Measurements from ENCODE around the gene PDLIM7.

Gene PDLIM7

DNA sequence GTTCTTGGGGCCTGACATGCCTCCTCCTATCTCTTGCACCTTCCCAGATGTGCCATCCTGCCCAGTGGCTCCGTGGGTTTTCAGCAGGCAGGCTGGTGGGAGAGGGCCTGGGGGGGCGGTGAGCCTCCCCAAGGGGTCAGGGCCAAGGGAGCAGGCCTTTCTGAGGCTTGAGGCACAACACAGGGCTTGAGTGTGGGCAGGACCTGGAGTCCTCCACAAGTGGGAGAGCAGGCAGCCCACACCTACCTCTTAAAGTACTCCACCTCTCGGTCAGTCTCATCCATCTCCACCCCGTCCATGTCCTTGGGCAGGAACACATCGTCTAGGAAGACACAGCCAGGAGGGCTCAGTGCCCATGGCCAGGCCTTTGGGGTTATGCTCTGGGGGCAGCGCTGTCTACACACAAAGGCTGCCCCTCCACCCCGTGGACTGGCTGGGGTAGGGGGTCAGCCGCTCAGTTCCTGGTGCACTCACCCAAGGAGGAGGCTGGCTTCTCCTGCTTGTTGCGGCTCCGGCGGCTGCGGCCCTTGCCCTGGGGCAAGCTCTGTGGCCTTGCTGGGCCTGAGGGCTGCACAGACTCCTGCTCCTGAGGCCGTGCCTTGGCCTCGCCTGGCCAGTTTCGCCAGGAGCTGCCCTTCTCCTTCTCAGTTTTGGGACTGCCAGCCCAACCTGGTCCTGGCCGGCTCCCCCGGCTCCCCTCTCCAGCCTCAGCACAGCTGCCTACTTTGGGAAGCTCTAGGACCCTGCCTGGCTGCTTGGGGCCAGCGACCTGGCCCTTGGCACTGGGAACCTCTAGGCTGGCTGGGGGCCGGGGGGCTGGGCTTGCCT, 26.5 kb upstream of the PDLIM7 start:
- no peak for DNase-seq

DNA sequence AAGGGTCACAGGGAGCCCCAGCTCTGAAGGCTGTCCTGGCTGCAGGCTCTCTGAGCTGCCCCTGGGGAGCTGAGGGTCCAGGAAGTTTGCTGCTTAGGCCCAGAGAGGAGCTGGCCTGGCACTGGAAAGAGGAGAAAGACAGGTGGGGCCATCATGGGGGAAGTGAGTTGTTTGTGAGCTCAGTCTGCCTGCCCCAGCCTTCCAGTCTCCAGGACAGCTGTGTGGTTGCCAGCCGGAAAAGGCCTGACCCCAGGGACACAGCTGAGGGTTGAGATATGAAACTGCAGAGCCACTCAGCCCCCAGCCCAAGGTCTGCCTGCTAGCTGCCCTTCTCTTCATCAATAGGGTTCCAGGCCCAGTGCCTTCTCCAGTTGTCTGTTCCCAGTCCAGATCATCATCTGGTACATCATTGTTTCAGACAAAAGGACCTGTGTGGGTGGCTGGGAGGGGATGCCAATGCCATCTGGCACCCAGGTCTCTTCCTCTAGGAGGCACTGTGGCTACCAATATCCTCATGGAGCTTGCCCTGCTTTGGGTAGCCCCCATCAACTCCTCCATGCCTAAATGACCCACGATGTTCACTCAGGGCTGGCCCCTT, 23.6 kb upstream of the PDLIM7 start:
- DNase-seq: no peak

DNA sequence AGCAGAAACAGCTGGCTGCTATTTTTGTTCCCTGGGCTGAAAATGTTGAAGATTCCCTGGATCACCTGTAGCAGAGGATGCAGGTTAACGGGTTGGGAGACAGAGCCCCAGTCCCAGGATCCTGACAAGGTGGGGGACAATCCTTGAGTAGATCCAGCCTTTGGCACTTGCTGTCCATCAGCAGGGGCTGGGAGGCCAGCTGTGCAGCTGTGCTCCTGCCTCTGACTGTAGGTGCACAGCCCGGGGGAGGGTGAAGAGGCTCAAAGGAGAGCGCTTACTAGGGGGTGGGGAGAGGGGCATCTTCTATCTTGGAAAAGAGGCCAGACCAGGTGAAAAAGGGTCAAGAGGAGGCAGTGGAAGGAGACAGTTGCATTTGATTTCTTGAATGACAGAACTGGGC, 22.9 kb upstream of the PDLIM7 start:
- no peak for DNase-seq

GRCh38 chr5:177519463-177520235, 22.2 kb upstream of the PDLIM7 start:
- no peak for DNase-seq

DNA sequence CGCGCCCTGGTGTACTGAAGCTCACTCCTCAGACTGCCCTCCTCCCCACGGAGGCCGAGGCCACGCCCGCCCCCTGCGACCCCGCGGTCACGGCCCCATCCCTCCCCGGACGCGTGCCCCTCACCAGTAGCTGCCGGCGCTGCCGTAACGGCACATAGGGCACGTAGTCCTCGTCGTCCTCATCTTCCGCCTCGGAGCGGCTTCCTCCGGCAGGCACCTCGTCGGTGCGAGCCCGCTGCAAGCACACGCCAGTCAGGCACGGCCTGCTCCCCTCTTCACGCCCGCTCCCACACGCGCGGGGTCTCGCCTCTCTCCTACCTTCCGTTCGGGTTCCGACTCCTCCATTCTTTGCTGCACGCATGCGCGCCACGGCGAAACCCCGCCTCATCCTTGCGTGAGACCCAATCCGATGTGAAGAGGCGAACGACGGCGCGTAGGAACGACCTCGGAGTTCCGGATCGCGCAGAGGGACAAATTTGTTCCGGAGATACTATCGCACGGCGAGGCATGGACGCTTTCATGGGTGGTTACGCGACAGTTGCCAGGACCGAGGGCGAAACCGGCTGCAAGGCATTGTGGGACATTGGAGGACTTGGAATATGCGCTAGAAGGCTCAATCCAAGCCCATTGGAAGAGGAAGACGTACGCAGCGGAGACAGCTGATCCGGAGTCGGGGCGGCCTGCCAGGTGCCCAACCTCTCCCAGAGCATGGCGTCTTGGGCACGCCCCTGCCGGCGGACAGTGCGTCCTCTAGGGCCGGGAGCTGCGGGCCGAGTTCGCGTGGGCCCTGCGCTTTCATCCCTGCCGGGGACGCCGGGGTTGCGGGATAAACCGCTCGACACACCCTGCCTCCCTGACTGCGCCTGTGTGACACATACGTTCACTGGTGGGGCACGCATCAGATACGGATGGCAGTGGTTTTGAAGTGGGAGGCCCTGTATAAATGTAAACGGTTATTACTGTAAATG, 19.5 kb upstream of the PDLIM7 start, which contains the start of gene DDX41:
Gene DDX41, minus strand, starts transcription at position 361 of the 968 bp plus-strand sequence. Its CDS starts 16 bp downstream, at position 345.
- peak; percentile 92 for DNase-seq

DNA sequence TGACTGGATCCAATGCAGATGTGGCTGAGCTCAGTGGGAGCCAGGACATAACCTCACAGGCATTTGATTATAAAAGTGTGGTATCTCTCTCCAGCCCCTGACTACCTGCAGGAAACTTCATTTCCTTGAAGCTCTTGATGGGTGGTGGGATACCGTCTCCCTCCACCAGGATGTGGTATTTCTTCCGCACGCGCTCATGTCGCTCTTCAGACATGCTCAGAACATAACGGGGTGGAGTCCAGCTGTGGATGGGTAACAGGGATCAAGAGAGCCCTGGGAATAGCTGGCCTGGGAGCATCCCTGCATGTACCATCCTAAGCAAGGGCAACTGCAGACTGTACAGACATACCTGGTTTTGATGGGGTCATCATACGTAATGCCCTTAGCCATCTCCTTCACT, 18.2 kb upstream of the PDLIM7 start:
- no peak for DNase-seq

DNA sequence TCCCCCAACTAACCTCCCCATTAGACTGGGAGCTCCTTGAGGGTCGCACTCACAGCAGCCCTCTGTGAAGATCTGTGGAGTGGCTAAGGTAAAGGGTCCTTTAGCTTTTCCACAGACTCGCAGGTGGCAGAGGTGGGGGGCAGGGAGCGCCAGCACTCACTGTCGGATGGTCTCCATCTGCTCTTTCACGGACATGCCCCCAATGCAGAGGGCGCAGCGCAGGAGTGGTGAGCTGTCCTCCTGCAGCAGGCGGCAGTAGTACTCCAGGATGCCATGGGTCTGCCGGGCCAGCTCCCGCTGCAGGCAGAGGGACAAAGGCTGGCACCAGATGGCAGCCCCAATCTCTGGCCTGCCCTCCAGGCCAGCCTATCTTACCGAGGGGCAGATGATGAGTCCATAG, 17.1 kb upstream of the PDLIM7 start:
- no peak for DNase-seq

DNA sequence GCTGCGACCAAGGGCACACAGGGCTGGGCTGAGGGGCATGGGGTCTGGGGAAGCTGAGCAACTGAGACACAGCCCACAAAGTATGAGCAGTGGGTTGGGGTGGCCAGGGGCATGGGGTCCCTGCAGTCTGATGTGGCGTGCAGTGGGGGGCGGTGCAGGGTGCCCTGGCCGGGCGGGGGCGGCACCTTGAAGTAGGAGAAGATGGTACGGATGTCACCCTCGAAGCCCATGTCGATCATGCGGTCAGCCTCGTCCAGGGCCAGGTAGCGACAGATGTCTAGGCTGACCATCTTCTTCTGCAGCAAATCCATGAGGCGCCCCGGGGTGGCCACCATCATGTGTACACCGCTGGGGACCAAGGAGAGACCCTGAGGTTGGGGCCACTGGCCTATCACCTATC, 16.1 kb upstream of the PDLIM7 start:
- DNase-seq: no peak

DNA sequence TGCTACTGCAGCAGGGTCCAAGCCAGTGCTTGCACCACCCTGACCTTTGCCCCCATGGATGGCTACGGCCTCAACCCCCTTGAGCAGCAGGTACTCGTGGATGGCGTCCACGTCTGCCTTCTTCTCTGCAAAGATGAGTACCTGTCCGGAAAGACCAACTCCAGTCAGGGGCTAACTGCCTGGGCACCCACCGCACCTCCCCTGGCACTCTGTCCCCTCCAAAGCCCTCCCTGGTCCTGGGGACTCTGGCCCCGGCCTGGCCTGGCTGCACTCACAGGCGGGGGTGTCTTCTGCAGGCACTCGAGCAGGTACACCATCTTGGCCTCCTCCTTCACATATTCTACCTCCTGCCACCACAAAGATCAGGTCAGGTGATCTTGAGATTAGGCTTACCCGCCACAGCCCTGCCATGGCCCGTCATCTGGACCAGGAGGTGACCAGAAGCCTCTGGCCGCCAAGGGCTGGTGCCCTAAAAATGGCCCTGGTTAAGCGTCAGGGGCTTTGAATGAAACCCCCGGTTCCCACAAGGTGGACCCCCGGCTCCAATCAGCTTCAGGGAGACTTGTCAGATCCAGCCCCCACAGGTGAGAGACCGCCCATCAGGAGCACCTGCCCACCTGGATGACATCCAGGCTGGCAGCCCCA, 15.5 kb upstream of the PDLIM7 start:
- no peak for DNase-seq

DNA sequence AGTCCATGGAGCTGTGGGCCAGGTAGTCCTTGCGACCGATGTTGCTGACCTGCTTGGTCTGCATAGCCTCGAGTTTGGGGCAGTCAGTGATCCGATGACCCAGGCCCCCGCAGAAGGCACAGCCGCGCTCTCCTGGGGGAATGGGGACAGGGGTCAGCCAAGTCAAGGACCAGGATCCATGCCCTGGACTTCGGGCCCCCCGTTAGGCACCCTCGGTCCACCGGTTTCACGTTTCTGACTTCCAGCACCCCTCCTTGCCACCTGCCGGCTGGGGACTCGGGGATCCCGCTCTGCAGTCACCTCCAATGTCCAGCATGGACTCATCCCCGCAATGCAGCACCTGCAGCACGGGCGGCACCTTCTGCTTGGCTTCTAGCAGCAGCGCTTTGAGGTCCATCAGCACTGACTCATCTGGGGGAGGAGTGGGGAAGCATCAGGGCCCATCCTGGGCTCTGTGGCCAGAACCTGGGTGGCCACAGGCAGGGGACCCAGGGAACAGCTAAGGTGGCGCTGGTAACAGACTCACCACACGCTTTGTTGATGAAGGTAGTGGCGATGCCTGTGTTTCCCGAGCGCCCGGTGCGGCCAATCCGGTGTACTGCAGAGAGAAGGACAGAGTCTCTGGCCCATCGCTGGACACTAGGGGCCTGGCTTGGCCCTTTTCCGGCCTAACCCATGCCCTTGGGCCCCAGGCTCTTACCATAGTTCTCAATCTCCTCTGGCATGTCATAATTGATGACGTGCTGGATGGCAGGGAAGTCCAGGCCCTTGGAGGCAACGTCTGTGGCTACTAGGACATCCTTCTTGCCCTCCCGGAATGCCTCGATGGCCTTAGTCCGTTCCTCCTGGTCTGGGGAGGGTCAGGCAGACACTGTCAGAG, 14.6 kb upstream of the PDLIM7 start:
- no peak for DNase-seq

GRCh38 chr5:177511181-177511580, 13.8 kb upstream of the PDLIM7 start:
- no peak for DNase-seq

DNA sequence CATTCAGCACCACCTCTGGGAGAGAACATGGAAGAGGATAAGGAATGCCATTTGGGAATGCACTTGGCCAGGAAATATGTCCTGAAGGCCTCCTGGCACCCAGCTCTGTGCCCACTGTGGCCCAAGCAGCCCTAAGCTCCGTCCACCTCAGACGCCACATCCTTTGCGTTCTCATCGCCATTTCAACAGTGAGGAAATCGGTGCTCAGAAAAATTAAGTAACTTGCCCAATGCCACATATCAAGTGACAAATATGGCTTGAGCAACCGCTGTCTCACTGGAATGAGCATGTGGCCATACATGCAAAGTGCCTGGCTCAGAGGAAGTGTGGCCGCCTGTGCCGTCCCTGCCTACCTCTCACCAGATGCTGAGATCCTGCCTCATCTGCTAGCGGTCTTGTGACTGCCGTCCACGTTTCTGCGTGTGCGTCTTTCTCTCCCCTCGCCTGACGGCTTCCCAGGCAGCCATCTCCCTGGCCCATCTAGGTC, 13.2 kb upstream of the PDLIM7 start:
- DNase-seq: no peak

GRCh38 chr5:177509991-177510566, 12.7 kb upstream of the PDLIM7 start:
- DNase-seq: no peak

- DNase-seq: no peak
These were observed 12.1 kb upstream of the PDLIM7 start, which contains the start of gene DOK3 for GRCh38 chr5:177509381-177509951. Gene DOK3 (minus strand): TSS chr5:177509826. CDS start chr5:177509540, 286 bp downstream.

- DNase-seq: no peak
These were observed 11.4 kb upstream of the PDLIM7 start for GRCh38 chr5:177508837-177509236.

DNA sequence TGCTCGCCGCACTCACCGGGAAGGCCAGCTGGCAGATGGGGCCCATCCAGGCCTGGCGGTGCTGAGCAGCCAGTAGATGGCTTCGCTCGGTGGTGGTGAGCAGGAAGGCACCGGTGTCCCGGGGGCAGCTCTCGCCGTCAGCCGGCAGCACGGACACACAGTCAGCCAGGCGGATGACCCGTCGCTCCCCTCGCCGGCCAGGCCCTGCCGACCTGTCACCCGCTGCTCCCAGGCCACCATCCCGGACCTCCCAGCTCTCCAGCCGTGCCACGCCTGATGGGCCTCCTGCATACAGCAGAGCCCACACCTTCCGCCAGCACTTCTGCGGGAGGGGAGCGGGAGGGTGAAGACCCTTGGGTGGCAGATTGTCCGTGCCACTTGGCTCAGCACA, 10.8 kb upstream of the PDLIM7 start:
- no peak for DNase-seq

DNA sequence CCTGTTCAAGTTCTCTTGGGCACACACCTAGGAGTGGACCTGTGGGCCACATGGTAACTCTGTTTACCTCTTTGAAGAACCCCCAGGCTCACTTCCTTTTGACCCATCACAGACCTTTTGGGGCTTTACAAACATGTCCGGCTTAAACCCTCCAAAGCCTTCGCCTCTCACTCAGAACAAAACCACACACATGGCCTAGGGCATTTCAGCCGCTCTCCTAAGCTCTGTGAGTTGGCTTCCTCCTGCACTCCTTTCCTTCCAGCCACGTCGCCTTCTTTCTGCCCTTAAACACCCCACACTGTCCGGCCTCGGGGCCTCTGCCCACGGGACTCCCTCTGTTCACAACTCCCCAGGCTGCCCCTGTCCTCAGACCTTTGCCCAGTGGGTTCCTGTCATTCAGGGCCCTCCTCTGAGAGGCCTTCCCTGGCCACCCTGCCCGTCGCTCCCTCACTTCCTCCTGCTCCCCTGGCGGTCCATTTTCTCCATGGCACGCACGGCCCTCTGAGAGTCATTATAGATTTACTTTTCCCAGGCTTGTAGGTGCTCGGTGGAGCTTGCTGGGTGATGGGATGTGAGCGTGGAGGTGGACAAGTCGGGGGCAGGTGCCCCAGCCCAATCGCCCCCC, 10.3 kb upstream of the PDLIM7 start:
- no peak for DNase-seq

- DNase-seq: no peak
These were observed 9.8 kb upstream of the PDLIM7 start for GRCh38 chr5:177507165-177507564.

GRCh38 chr5:177505075-177505474, 7.7 kb upstream of the PDLIM7 start:
- DNase-seq: no peak

Data from NCI-H1694 (cell line).